ENCODE results near the gene TMSB10. TPM values are rescaled to one million over a fixed set of nuclear protein-coding genes. Genes with fewer than 3 reads are reported as not detected.
"Not testable (repeated sequence)": the region's sequence is repeated elsewhere in the genome, so short reads cannot be mapped to it uniquely, and the experiment has no call there.

The TMSB10 gene
- total RNA-seq, 2 experiments from 2014 or later, result 1,969 to 2,001 TPM

DNA sequence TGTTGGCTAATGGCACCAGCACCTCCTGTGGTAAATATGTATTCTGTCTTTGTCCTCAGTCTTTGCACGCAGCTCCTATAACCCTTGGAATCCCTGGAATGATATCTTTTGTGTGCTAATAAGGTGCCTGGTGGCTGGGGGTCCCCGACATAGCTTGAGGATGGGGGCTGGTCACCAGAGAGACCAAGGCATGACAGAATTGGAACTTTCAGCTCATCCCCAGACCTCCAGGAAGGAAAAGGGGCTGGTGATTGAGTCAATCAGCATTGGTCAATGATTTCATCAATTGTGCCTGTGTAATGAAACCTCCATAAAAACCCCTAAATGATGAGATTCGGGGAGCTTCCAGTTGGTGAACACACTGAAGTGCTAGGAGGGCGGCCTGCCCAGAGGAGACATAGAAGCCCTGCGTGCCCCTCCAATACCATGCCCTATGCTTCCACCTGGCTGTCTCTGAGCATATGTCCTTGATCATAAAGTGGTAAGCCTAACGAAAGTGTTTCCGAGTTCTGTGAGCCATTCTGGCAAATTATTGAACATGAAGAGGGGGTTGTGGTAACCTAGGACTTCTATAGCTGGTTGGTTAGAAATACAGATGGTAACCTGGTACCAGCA, 38.9 kb downstream of the TMSB10 start:
- no peak for TF ChIP-seq CTCF (IDR thresholded peaks at IDR 0.05)
- Histone ChIP-seq H3K27ac (ENCODE audit: low read depth in 1 of 2, low read length in 2 of 2) (no peak overlapping the region), H3K36me3 (ENCODE audit: insufficient read depth, low read length) (no peaks in the 10 kb centered on the region), H3K9me3 (ENCODE audit: control insufficient read depth in 1 of 2, insufficient read depth in 1 of 2, low read length in 2 of 2) (no peaks in the 10 kb centered on the region), H3K4me1 (ENCODE audit: insufficient read depth, low read length) (peaks cover 33% of the 10 kb centered on the region), H3K4me3 (ENCODE audit: low read length) (no peak overlapping the region), H3K27me3 (ENCODE audit: control insufficient read depth in 1 of 2, insufficient read depth in 2 of 2, low read length in 2 of 2) (no peaks in the 10 kb centered on the region)
- Mint-ChIP-seq H3K27me3 (no peaks in the 10 kb centered on the region), H3K4me3 (no peak overlapping the region), H3K9me3 (no peaks in the 10 kb centered on the region), H3K4me1 (ENCODE audit: low read depth) (peaks cover 43% of the 10 kb centered on the region), H3K27ac (peak overlapping the region; percentile 81), H3K36me3 (ENCODE audit: low read depth) (no peaks in the 10 kb centered on the region)
- DNase-seq (no peak), ATAC-seq (ENCODE audit: poor library complexity) (no peak)
- intact Hi-C loops (cut with DNase I, micrococcal nuclease), result no loop called here
- POLR2A ChIA-PET, result interaction anchor here (3.0 to 4.0 kb wide), 2 partner anchors 18 to 25 kb away, joined by 35 to 45 read pairs; no protein-coding TSS in a partner anchor
- CTCF ChIA-PET, result interaction anchor here (0.6 to 12.1 kb wide), 3 partner anchors 16 to 79 kb away, joined by 3 to 117 read pairs (median 4); no protein-coding TSS in a partner anchor

GRCh38 chr2:84945838-84946203, 40.4 kb downstream of the TMSB10 start:
- DNase-seq, result peak in 2 of 14 experiments; percentile 21 to 58
- peak overlapping the region; percentile 25 for H3K4me3 ChIP-seq (ENCODE audit: low read length)
- peak overlapping the region; percentile 81 for H3K27ac Mint-ChIP-seq
- ChIA-PET POLR2A (interaction anchor here (0.6 to 4.0 kb wide), 19 partner anchors 8 to 487 kb away, joined by 3 to 45 read pairs (median 4); partner anchors contain the start of genes KCMF1 and SUCLG1), CTCF (interaction anchor here (0.9 to 12.1 kb wide), 8 partner anchors 8 to 64 kb away, joined by 3 to 117 read pairs (median 4); no protein-coding TSS in a partner anchor)
- intact Hi-C loops (cut with DNase I, micrococcal nuclease), result loop anchor here in 1 of 2 experiments (2.0 kb wide), 1 partner anchor 19 kb away; no protein-coding TSS in a partner anchor
- H3K36me3 ChIP-seq (ENCODE audit: insufficient read depth, low read length); H3K27me3 ChIP-seq (ENCODE audit: control insufficient read depth in 1 of 2, insufficient read depth in 2 of 2, low read length in 2 of 2); H3K27me3 Mint-ChIP-seq; H3K9me3 Mint-ChIP-seq; H3K36me3 Mint-ChIP-seq (ENCODE audit: low read depth); H3K9me3 ChIP-seq (ENCODE audit: control insufficient read depth in 1 of 2, insufficient read depth in 1 of 2, low read length in 2 of 2): not testable (repeated sequence)
- peak overlapping the region; percentile 28 for H3K4me3 Mint-ChIP-seq
- ATAC-seq (ENCODE audit: poor library complexity), result peak; percentile 48
- peak overlapping the region in 1 of 2 donors; percentile 53 for H3K27ac ChIP-seq (ENCODE audit: low read depth in 1 of 2, low read length in 2 of 2)
- H3K4me1 Mint-ChIP-seq (ENCODE audit: low read depth), result peaks cover 34% of the 10 kb centered on the region
- peaks cover 23% of the 10 kb centered on the region for H3K4me1 ChIP-seq (ENCODE audit: insufficient read depth, low read length)

DNA sequence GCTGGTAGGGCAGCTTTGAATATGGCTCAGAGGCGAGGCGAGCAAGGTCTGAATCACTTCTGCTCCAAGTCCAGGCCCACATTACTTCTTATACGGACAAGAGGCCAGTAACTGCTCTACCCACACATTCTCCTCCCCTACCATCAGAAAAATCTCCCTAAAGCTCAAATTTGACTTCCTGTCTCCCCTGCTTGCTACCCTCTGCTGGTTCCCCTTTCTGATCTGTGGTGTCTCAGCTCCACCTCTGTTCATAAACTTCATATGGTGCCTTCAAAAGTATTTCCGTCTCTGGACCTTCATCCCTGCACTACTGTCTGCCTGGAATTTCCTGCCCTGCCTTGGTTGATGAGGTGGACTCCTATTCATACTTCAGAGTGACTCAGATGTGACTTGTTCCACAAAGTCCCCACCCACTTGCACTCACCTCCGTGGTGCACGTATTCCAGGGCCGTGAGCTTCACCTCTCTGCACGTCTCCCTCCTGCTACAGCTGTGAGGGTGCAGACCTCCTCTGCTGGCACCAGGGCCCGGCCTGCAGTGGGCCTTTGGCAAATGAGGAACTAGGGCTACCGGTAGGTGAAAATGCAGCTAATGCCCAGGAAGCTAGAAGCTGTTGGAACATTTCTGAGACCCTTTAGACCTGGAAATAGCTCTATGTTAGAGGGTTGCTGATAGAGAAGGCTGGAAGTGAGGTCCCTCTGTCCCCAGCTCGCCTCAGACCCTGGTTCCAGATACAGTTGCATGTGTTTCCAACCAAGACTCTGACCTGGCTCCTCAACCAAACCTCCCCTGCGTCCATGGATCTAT, 41.0 kb downstream of the TMSB10 start:
- intact Hi-C loops (cut with DNase I, micrococcal nuclease), result loop anchor here in 1 of 2 experiments (2.0 kb wide), 1 partner anchor 20 kb away; no protein-coding TSS in a partner anchor
- Histone ChIP-seq H3K36me3 (ENCODE audit: insufficient read depth, low read length) (no peaks in the 10 kb centered on the region), H3K4me1 (ENCODE audit: insufficient read depth, low read length) (peaks cover 23% of the 10 kb centered on the region), H3K9me3 (ENCODE audit: control insufficient read depth in 1 of 2, insufficient read depth in 1 of 2, low read length in 2 of 2) (no peaks in the 10 kb centered on the region), H3K27ac (ENCODE audit: low read depth in 1 of 2, low read length in 2 of 2) (peak overlapping the region; percentile 43 to 53), H3K27me3 (ENCODE audit: control insufficient read depth in 1 of 2, insufficient read depth in 2 of 2, low read length in 2 of 2) (no peaks in the 10 kb centered on the region), H3K4me3 (ENCODE audit: low read length) (peak overlapping the region; percentile 25)
- ChIA-PET CTCF (interaction anchor here (0.7 to 12.1 kb wide), 9 partner anchors 9 to 64 kb away, joined by 3 to 117 read pairs (median 4); no protein-coding TSS in a partner anchor), POLR2A (interaction anchor here (0.6 to 4.0 kb wide), 18 partner anchors 8 to 488 kb away, joined by 3 to 45 read pairs (median 4); partner anchors contain the start of genes KCMF1 and SUCLG1)
- Mint-ChIP-seq H3K36me3 (ENCODE audit: low read depth) (no peaks in the 10 kb centered on the region), H3K4me1 (ENCODE audit: low read depth) (peaks cover 31% of the 10 kb centered on the region), H3K27ac (peak overlapping the region; percentile 81), H3K27me3 (no peaks in the 10 kb centered on the region), H3K9me3 (no peaks in the 10 kb centered on the region), H3K4me3 (peak overlapping the region; percentile 30)
- ATAC-seq (ENCODE audit: poor library complexity) (peak; percentile 83), DNase-seq (peak in 12 of 14 experiments; percentile 15 to 80 (median 50))
- TF ChIP-seq CTCF (IDR thresholded peaks at IDR 0.05), result no peak

Data from CD4-positive, alpha-beta T cell (primary cell).